Measurements from ENCODE around the gene MRRF.

- TF ChIP-seq POLR2A (IDR thresholded peaks at IDR 0.05) (no peak), CTCF (IDR thresholded peaks at IDR 0.05) (no peak), POLR2AphosphoS5 (IDR thresholded peaks at IDR 0.05; ENCODE audit: insufficient read depth in 1 of 2, low read depth in 1 of 2) (no peak)
These were observed 108.5 kb downstream of the MRRF start for GRCh38 chr9:122372856-122373845.

Data from vagina (tissue), 2 donors.